KOPT-K1 (cell line): ENCODE results near the gene FAM193B.

Experiments used
- H3K27ac ChIP-seq: fragments of 200-600 bp; sonication (generic); 2 replicates; pipeline ENCODE4 v1.5.1; 2016; ENCODE audit warnings: antibody characterized with exemption, mild to moderate bottlenecking, low read depth, low read length; ENCODE audit not compliant: poor library complexity, severe bottlenecking
- H3K36me3 ChIP-seq: fragments of 200-600 bp; sonication (generic); 2 replicates; pipeline ENCODE4 v1.5.1; 2017; ENCODE audit warnings: antibody characterized with exemption, mild to moderate bottlenecking, low read length, moderate library complexity; ENCODE audit not compliant: insufficient read depth
- H3K9me3 ChIP-seq: fragments of 200-600 bp; sonication (generic); 2 replicates; pipeline ENCODE4 v1.5.1; 2017; ENCODE audit warnings: antibody characterized with exemption, low read length, mild to moderate bottlenecking; ENCODE audit not compliant: insufficient read depth, poor library complexity, severe bottlenecking

FAM193B gene

DNA sequence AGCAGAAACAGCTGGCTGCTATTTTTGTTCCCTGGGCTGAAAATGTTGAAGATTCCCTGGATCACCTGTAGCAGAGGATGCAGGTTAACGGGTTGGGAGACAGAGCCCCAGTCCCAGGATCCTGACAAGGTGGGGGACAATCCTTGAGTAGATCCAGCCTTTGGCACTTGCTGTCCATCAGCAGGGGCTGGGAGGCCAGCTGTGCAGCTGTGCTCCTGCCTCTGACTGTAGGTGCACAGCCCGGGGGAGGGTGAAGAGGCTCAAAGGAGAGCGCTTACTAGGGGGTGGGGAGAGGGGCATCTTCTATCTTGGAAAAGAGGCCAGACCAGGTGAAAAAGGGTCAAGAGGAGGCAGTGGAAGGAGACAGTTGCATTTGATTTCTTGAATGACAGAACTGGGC, 34.1 kb downstream of the FAM193B start:
- no peaks in the 10 kb centered on the region for H3K9me3 ChIP-seq
- no peak overlapping the region for H3K27ac ChIP-seq
- peaks cover 60% of the 10 kb centered on the region for H3K36me3 ChIP-seq

DNA sequence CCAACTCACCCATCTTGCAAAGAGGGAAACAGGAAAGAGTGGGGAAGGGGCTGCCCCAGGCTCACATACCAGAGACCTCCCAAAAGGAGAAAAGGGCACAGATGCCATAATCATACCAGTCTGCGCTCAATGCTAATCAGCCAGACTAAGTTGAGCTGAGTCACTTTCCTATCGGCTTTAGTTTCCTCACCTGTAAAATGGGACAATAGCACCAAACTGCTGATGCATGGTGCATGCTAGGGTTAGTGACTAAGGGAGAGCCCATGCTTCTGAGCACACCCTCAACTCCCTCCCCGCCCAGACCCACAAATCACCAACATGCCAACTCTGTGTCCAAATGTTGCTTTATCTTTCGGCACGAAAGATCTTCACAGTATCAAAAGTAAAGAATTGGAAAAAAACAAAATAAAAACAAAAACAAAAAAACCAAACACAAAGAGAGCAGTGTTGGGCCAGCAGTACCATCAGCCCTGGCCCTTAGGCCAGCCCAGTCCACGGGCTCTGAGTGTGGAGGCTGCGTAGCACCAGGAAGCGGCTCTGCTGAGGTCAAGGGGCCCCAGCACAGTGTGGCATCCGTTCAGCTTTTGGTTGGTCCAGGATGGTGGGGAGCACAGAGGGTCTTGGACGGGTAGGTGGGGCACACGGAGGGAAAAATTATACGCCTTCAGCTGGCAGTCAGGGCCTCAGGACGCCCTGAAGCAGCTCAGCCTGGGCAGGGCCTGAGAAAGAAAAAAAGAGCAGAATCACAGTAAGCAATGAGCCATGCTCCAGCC, 34.7 kb downstream of the FAM193B start:
- no peak overlapping the region for H3K27ac ChIP-seq
- peaks cover 60% of the 10 kb centered on the region for H3K36me3 ChIP-seq
- H3K9me3 ChIP-seq = no peaks in the 10 kb centered on the region

DNA sequence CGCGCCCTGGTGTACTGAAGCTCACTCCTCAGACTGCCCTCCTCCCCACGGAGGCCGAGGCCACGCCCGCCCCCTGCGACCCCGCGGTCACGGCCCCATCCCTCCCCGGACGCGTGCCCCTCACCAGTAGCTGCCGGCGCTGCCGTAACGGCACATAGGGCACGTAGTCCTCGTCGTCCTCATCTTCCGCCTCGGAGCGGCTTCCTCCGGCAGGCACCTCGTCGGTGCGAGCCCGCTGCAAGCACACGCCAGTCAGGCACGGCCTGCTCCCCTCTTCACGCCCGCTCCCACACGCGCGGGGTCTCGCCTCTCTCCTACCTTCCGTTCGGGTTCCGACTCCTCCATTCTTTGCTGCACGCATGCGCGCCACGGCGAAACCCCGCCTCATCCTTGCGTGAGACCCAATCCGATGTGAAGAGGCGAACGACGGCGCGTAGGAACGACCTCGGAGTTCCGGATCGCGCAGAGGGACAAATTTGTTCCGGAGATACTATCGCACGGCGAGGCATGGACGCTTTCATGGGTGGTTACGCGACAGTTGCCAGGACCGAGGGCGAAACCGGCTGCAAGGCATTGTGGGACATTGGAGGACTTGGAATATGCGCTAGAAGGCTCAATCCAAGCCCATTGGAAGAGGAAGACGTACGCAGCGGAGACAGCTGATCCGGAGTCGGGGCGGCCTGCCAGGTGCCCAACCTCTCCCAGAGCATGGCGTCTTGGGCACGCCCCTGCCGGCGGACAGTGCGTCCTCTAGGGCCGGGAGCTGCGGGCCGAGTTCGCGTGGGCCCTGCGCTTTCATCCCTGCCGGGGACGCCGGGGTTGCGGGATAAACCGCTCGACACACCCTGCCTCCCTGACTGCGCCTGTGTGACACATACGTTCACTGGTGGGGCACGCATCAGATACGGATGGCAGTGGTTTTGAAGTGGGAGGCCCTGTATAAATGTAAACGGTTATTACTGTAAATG, 37.5 kb downstream of the FAM193B start, which contains the start of gene DDX41:
Gene DDX41 (minus strand): TSS at position 361 of the 968 bp plus-strand sequence. CDS start 16 bp downstream, at position 345.
- Histone ChIP-seq H3K27ac (peak within 1 kb of the TSS; percentile 74), H3K36me3 (peaks cover 70% of the 10 kb centered on the region), H3K9me3 (no peaks in the 10 kb centered on the region)

DNA sequence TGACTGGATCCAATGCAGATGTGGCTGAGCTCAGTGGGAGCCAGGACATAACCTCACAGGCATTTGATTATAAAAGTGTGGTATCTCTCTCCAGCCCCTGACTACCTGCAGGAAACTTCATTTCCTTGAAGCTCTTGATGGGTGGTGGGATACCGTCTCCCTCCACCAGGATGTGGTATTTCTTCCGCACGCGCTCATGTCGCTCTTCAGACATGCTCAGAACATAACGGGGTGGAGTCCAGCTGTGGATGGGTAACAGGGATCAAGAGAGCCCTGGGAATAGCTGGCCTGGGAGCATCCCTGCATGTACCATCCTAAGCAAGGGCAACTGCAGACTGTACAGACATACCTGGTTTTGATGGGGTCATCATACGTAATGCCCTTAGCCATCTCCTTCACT, 38.8 kb downstream of the FAM193B start:
- Histone ChIP-seq H3K27ac (peak overlapping the region; percentile 74), H3K36me3 (peaks cover 70% of the 10 kb centered on the region), H3K9me3 (no peaks in the 10 kb centered on the region)

DNA sequence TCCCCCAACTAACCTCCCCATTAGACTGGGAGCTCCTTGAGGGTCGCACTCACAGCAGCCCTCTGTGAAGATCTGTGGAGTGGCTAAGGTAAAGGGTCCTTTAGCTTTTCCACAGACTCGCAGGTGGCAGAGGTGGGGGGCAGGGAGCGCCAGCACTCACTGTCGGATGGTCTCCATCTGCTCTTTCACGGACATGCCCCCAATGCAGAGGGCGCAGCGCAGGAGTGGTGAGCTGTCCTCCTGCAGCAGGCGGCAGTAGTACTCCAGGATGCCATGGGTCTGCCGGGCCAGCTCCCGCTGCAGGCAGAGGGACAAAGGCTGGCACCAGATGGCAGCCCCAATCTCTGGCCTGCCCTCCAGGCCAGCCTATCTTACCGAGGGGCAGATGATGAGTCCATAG, 39.8 kb downstream of the FAM193B start:
- peaks cover 69% of the 10 kb centered on the region for H3K36me3 ChIP-seq
- H3K9me3 ChIP-seq = no peaks in the 10 kb centered on the region
- no peak overlapping the region for H3K27ac ChIP-seq

DNA sequence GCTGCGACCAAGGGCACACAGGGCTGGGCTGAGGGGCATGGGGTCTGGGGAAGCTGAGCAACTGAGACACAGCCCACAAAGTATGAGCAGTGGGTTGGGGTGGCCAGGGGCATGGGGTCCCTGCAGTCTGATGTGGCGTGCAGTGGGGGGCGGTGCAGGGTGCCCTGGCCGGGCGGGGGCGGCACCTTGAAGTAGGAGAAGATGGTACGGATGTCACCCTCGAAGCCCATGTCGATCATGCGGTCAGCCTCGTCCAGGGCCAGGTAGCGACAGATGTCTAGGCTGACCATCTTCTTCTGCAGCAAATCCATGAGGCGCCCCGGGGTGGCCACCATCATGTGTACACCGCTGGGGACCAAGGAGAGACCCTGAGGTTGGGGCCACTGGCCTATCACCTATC, 40.9 kb downstream of the FAM193B start:
- Histone ChIP-seq H3K36me3 (peaks cover 71% of the 10 kb centered on the region), H3K9me3 (no peaks in the 10 kb centered on the region), H3K27ac (no peak overlapping the region)

DNA sequence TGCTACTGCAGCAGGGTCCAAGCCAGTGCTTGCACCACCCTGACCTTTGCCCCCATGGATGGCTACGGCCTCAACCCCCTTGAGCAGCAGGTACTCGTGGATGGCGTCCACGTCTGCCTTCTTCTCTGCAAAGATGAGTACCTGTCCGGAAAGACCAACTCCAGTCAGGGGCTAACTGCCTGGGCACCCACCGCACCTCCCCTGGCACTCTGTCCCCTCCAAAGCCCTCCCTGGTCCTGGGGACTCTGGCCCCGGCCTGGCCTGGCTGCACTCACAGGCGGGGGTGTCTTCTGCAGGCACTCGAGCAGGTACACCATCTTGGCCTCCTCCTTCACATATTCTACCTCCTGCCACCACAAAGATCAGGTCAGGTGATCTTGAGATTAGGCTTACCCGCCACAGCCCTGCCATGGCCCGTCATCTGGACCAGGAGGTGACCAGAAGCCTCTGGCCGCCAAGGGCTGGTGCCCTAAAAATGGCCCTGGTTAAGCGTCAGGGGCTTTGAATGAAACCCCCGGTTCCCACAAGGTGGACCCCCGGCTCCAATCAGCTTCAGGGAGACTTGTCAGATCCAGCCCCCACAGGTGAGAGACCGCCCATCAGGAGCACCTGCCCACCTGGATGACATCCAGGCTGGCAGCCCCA, 41.5 kb downstream of the FAM193B start:
- Histone ChIP-seq H3K27ac (no peak overlapping the region), H3K36me3 (peaks cover 76% of the 10 kb centered on the region), H3K9me3 (no peaks in the 10 kb centered on the region)

DNA sequence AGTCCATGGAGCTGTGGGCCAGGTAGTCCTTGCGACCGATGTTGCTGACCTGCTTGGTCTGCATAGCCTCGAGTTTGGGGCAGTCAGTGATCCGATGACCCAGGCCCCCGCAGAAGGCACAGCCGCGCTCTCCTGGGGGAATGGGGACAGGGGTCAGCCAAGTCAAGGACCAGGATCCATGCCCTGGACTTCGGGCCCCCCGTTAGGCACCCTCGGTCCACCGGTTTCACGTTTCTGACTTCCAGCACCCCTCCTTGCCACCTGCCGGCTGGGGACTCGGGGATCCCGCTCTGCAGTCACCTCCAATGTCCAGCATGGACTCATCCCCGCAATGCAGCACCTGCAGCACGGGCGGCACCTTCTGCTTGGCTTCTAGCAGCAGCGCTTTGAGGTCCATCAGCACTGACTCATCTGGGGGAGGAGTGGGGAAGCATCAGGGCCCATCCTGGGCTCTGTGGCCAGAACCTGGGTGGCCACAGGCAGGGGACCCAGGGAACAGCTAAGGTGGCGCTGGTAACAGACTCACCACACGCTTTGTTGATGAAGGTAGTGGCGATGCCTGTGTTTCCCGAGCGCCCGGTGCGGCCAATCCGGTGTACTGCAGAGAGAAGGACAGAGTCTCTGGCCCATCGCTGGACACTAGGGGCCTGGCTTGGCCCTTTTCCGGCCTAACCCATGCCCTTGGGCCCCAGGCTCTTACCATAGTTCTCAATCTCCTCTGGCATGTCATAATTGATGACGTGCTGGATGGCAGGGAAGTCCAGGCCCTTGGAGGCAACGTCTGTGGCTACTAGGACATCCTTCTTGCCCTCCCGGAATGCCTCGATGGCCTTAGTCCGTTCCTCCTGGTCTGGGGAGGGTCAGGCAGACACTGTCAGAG, 42.3 kb downstream of the FAM193B start:
- H3K9me3 ChIP-seq = no peaks in the 10 kb centered on the region
- no peak overlapping the region for H3K27ac ChIP-seq
- peaks cover 79% of the 10 kb centered on the region for H3K36me3 ChIP-seq

DNA sequence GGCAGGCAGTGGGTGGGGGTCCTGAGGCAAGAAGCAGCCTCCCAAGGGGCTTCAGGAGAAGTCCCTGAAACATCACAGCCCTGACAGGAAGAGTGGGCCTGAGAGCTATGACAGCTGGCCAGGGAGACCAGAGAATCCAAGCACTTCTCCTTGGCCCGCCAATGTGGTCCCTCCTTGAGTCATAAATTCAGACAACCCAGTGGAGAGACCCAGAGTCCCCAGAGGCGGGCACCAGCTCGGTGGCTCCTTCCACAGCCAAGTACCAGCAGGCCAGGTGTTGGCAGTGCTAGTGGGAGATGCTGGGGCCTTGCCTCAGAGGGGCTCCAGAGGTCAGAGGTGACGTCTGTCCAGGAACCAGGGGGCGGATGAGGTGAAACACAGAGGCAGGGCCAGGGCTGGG, 43.2 kb downstream of the FAM193B start:
- H3K9me3 ChIP-seq = no peaks in the 10 kb centered on the region
- H3K27ac ChIP-seq = no peak overlapping the region
- peaks cover 79% of the 10 kb centered on the region for H3K36me3 ChIP-seq

DNA sequence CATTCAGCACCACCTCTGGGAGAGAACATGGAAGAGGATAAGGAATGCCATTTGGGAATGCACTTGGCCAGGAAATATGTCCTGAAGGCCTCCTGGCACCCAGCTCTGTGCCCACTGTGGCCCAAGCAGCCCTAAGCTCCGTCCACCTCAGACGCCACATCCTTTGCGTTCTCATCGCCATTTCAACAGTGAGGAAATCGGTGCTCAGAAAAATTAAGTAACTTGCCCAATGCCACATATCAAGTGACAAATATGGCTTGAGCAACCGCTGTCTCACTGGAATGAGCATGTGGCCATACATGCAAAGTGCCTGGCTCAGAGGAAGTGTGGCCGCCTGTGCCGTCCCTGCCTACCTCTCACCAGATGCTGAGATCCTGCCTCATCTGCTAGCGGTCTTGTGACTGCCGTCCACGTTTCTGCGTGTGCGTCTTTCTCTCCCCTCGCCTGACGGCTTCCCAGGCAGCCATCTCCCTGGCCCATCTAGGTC, 43.8 kb downstream of the FAM193B start:
- peaks cover 75% of the 10 kb centered on the region for H3K36me3 ChIP-seq
- no peak overlapping the region for H3K27ac ChIP-seq
- H3K9me3 ChIP-seq = no peaks in the 10 kb centered on the region

DNA sequence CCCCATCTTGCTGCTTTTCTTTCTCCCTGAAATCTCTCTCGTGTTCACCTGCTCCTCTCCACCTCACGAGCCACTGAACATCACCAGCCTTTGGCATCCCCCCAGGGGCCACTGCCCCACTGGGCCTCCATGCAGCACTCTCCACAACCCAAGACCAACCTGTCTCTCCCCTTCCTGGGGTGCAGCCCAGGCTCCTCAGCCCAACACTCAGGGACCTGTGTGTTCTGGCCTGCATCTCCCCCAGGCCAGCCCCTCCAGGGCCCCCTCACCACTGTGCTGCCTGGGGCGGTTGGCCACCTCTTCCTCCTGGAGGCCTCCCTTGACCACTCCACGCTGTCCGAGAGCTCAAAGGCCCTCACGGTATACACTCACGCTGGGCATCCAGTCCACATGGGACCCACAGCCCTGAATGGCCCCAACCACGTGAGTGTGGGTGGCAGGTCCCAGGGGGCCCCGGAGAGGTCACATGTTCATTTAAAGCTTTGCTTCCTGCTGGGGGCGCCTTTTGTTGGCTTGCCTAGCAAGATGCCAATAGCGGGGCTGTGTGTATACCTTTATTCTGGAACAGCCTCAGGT, 44.3 kb downstream of the FAM193B start:
- peaks cover 70% of the 10 kb centered on the region for H3K36me3 ChIP-seq
- H3K27ac ChIP-seq = no peak overlapping the region
- no peaks in the 10 kb centered on the region for H3K9me3 ChIP-seq

DNA sequence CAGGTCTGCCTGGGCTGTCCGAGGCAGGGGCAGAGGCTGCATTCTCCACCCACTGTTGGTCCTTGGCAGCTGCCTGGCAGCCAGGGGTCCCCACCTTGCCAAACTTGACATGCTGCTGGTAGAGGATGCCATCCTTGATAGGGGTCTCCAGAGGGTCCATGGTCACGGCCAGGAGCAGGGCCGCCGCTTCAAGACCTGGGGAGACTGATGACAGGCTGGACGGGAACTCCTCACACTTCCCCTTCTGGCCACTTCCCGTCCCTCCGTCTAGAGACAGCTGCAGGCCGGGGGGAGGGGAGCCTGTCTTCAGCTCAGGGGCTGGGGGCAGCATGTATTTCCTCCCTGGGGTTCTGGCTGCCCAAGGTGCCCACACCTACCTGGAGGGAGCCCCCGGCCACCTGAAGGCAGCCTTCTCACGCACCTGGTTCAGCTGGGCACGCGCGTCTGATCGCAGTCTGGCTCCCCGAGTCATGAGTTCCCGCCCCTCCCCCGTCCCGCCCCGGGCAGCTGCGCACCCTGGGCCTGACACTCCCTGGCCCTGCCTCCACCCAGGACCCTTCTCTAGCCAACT, 44.9 kb downstream of the FAM193B start, which contains the start of gene DOK3:
Gene DOK3 (minus strand): TSS at position 446 of the 571 bp plus-strand sequence. CDS start 286 bp downstream, at position 160.
- H3K9me3 ChIP-seq = no peaks in the 10 kb centered on the region
- peaks cover 63% of the 10 kb centered on the region for H3K36me3 ChIP-seq
- no peak within 1 kb of the TSS for H3K27ac ChIP-seq

DNA sequence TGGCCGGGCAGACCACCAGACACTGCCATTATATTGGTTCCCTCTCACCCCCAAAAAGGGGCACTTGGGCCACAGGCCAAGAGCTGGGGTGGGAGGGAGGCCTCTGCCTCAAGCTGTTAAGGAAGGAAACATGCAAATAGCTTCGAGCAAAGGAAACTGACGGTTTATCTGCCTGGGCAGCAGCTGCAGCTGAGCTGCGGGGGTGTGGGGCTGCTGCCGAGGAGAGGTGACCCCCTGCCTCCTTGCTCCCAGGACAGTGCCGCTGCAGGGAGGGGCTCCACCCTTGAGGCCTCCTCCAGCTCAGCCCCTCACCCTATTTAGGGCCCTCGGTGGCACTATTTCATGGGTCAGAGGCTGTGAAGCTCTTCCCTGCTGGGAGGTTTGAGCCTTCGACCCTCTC, 45.5 kb downstream of the FAM193B start:
- H3K27ac ChIP-seq = no peak overlapping the region
- peaks cover 57% of the 10 kb centered on the region for H3K36me3 ChIP-seq
- H3K9me3 ChIP-seq = no peaks in the 10 kb centered on the region
